ENCODE measurements around the gene DDA1. TPM values are rescaled to one million over a fixed set of nuclear protein-coding genes. Genes with fewer than 3 reads are reported as not detected.
"Not testable (repeated sequence)": the region's sequence is repeated elsewhere in the genome, so short reads cannot be mapped to it uniquely, and the experiment has no call there.

DDA1 gene
- total RNA-seq, 1 experiment from 2014 or later, result 50.3 TPM

- DNase-seq (ENCODE audit: low read depth), result no peak
Observed at GRCh38 chr19:17286752-17287151, 22.6 kb upstream of the DDA1 start.

- no peak for DNase-seq (ENCODE audit: low read depth)
Observed at GRCh38 chr19:17289489-17289888, 19.9 kb upstream of the DDA1 start.

GRCh38 chr19:17292301-17293074 is 16.9 kb upstream of the DDA1 start:
- peak; percentile 54 for DNase-seq (ENCODE audit: low read depth)

GRCh38 chr19:17293605-17294004 is 15.8 kb upstream of the DDA1 start:
- no peak for DNase-seq (ENCODE audit: low read depth)

DNA sequence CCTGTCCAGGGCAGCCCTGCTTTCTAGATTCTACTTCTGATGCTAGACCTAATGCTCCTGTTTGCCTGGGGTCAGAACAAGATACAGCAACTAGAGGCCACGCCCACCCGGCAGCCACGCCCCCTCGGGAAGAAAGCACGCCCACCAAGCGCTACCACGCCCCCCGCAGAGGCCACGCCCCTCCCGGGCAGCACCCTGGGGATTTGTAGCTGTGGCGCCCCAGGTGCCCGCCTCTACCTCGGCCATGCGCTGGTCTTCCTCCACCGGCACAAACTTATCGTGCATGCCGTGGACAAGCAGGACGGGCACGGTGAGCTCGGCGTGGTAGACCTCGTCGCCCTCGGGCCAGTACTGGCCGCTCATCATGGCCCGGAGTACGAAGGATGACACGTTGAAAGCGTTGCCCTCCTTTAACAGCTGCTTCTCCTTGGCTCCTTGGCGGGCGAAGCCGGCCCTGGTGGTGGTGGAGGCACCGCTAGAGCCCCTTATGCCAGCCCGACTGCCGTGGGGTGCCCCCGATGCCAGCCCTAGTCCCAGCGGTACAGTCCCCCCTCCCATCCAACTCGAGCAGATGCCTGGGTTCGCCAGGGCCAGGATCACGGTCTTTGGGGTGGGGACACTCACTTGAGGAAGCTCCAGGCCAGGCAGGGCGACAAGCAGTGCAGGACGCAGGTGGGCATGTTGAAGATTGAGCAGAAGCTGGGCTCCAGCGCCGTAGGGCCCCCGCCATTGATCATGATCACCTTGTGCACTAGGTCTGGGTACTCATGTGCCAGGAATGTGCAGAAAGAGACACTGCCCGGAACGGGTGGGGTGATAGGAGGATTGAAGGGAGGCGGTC is 15.1 kb upstream of the DDA1 start:
- DNase-seq (ENCODE audit: low read depth), result no peak

- not testable (repeated sequence) for DNase-seq (ENCODE audit: low read depth)
Observed at GRCh38 chr19:17295551-17295950, 13.8 kb upstream of the DDA1 start.

GRCh38 chr19:17296273-17296672 is 13.1 kb upstream of the DDA1 start:
- peak; percentile 84 for DNase-seq (ENCODE audit: low read depth)

DNA sequence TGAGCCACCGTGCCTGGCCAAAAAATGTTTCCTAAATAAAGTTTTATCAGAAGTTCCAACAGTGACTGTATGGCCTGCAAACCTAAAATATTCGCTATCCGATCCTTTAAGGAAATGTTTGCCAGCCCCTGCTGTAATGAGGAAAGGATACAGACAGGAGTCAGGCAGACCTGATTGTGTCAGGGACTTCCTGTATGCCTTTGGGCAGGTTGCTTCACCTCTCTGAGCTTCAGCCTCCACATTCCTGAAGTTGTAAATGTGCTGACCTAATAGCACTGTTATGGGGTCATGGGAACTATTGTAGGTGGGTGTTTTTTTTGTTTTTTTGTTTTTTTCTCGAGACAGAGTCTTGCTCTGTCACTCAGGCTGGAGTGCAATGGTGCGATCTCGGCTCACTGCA is 12.4 kb upstream of the DDA1 start:
- DNase-seq (ENCODE audit: low read depth), result no peak

GRCh38 chr19:17300992-17301619 is 8.3 kb upstream of the DDA1 start:
- no peak for DNase-seq (ENCODE audit: low read depth)

GRCh38 chr19:17302391-17303166 is 6.8 kb upstream of the DDA1 start:
- no peak for DNase-seq (ENCODE audit: low read depth)

GRCh38 chr19:17303167-17303939 is 6.0 kb upstream of the DDA1 start, which contains the start of gene ABHD8:
ABHD8 (minus strand) TSS chr19:17303425; CDS start chr19:17301616, 1,809 bp downstream.
- DNase-seq (ENCODE audit: low read depth), result peak; percentile 91

DNA sequence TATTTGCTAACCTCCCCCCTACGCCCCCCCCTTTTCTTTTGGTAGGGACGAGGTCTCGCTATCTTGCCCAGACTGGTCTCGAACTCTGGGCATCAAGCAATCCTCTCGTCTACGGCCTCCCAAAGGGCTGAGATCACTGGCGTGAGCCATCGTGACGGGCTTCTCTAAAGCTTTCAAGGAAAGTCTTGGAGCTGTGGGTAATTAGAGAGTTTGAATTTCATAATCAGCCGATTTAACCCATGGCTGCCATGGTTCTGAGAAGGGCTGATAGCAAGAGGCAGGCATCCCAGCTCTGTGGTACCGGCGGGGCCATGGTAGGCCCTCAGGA is 5.5 kb upstream of the DDA1 start:
- DNase-seq (ENCODE audit: low read depth), result no peak

DNA sequence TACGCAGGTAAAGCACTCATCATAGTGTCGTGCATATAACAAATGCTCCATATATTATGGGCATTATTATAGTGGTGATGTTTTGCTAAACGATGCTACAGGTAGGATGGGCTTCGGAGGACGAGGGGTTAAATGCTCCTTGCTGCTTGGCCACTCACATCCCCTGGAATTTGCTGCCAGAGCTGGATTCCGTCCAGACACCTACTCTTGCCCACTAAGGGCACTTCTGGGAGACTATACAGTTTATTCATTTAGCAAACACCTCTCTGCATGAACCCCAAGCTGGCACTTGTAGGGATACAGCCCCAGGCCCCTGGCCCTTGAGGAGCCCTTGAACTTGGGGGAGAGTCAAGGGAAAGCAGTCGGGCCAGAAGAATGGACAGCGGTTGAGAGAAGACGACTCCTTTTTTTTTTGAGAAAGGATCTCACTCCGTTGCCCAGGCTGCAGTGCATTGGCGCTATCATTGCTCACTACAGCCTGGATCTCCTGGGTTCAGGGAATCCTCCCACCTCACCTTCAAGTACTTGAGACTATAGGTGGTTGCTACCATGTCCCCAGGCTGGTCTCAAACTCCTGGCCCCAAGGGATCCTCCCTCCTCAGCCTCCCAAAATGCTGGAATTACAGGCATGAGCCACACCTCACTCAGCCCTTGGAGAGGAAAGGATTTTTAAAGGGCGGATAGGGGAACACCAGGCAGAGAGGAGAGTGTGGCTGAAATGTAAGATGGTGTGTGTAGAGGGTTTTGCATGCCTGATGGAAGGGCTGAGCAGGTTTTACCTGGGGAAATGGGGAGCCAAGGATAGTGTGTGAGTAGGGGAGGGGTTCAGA is 4.8 kb upstream of the DDA1 start:
- DNase-seq (ENCODE audit: low read depth), result no peak

- DNase-seq (ENCODE audit: low read depth), result no peak
Observed at GRCh38 chr19:17305216-17305516, 4.2 kb upstream of the DDA1 start.

- DNase-seq (ENCODE audit: low read depth), result peak; percentile 99
Observed at GRCh38 chr19:17305517-17306284, 3.7 kb upstream of the DDA1 start, which contains the start of gene MRPL34. MRPL34 (plus strand) TSS chr19:17305872; CDS start chr19:17305893, 21 bp downstream.

- no peak for DNase-seq (ENCODE audit: low read depth)
Observed at GRCh38 chr19:17306285-17306714, 3.1 kb upstream of the DDA1 start.

GRCh38 chr19:17307876-17308377 is 1.4 kb upstream of the DDA1 start:
- DNase-seq (ENCODE audit: low read depth), result no peak

GRCh38 chr19:17309965-17310461 is 650 bp downstream of the DDA1 start:
- no peak for DNase-seq (ENCODE audit: low read depth)

Measured in M059J (cell line).